Glutamatergic neuron (in vitro differentiated cells): ENCODE data around the gene SNAP91. TPM values are rescaled to one million over a fixed set of nuclear protein-coding genes. Genes with fewer than 3 reads are reported as not detected.
"Not testable (repeated sequence)": the region's sequence is repeated elsewhere in the genome, so short reads cannot be mapped to it uniquely, and the experiment has no call there.

Source experiments
- DNase-seq: peaks from one replicate; pipeline ENCODE4 v3.0.0; 2022
- H3K27ac Mint-ChIP-seq: one replicate; pipeline ENCODE4 v1.8.0; 2020; ENCODE audit warnings: mild to moderate bottlenecking, mixed read lengths, inconsistent platforms; ENCODE audit not compliant: unreplicated experiment
- H3K27me3 Mint-ChIP-seq: one replicate; pipeline ENCODE4 v1.8.0; 2020; ENCODE audit warnings: mild to moderate bottlenecking, moderate library complexity, mixed read lengths, inconsistent platforms; ENCODE audit not compliant: unreplicated experiment
- H3K36me3 Mint-ChIP-seq: one replicate; pipeline ENCODE4 v1.8.0; 2020; ENCODE audit warnings: mild to moderate bottlenecking, mixed read lengths, inconsistent platforms; ENCODE audit not compliant: unreplicated experiment
- H3K4me1 Mint-ChIP-seq: one replicate; pipeline ENCODE4 v1.8.0; 2020; ENCODE audit warnings: mild to moderate bottlenecking, low read depth, mixed read lengths, inconsistent platforms; ENCODE audit not compliant: unreplicated experiment
- H3K4me3 Mint-ChIP-seq: one replicate; pipeline ENCODE4 v1.8.0; 2020; ENCODE audit warnings: mild to moderate bottlenecking, mixed read lengths, inconsistent platforms; ENCODE audit not compliant: unreplicated experiment
- H3K9me3 Mint-ChIP-seq: one replicate; pipeline ENCODE4 v1.8.0; 2020; ENCODE audit warnings: mild to moderate bottlenecking, moderate library complexity, mixed read lengths, inconsistent platforms; ENCODE audit not compliant: unreplicated experiment
- long read RNA-seq: library from polyadenylated mRNA; unstranded; transcript quantifications from one replicate; pipeline ENCODE4 v2.0.0, GENCODE V29; 2020; ENCODE audit not compliant: unreplicated experiment
- total RNA-seq: library from RNA; stranded (reverse); fragmentation: NEBNext Ultra II Directional; extraction: Animal tissue kit (Norgen Biotek cat#: 25700); gene quantifications from one replicate; pipeline ENCODE4 v1.2.1, GENCODE V29; 2021; ENCODE audit not compliant: unreplicated experiment
- TF ChIP-seq, protein P1 (sequence below): fragments of 200-600 bp; sonication (generic); IDR thresholded peaks from one replicate; pipeline ENCODE4 v1.5.0; 2021; ENCODE audit not compliant: partially characterized antibody, unreplicated experiment

SNAP91 gene, protein sequence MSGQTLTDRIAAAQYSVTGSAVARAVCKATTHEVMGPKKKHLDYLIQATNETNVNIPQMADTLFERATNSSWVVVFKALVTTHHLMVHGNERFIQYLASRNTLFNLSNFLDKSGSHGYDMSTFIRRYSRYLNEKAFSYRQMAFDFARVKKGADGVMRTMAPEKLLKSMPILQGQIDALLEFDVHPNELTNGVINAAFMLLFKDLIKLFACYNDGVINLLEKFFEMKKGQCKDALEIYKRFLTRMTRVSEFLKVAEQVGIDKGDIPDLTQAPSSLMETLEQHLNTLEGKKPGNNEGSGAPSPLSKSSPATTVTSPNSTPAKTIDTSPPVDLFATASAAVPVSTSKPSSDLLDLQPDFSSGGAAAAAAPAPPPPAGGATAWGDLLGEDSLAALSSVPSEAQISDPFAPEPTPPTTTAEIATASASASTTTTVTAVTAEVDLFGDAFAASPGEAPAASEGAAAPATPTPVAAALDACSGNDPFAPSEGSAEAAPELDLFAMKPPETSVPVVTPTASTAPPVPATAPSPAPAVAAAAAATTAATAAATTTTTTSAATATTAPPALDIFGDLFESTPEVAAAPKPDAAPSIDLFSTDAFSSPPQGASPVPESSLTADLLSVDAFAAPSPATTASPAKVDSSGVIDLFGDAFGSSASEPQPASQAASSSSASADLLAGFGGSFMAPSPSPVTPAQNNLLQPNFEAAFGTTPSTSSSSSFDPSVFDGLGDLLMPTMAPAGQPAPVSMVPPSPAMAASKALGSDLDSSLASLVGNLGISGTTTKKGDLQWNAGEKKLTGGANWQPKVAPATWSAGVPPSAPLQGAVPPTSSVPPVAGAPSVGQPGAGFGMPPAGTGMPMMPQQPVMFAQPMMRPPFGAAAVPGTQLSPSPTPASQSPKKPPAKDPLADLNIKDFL
- total RNA-seq, result 52.4 TPM
- long read RNA-seq, partial matches to known transcripts, result 2 of 4 reads
- long read RNA-seq, other reads (novel, unspliced or antisense), result 2 of 4 reads

DNA sequence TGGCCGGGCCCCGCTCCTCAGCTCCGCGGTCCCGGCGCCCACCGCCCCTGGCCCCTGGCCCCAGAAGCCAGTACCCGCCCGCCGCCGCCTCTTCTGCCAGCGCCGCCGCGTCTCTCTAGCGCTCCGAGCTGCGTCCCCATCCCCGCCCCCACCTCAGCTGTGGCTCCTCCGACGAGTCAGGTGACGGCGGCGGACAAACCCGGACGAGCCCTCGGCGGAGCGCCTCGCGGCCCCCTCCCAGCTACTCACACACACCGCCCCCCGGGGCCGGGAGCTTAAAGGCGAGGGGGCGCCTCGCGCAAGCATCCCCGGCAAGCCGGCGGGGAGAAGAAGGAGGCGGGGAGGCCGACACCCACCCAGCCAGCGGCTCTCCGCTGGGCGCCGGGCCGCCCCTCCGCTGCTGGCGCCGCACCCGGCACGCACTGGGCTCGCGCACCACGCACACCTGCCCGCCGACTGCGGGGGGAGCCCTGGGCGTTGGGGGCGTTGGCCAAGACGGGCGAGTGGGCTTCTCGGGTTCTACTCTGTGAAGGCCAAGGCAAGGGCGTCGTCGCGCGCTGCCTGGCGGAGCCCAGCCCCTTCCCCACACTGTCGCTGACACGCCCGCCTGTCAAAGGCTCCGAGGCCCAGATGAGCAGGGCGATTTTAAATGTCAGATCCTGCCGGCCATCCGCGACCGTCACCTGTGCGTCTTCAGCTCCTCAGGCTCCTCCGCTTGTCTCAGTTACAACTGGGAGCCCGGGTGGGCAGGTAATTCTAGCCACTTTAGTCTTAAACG, at the start of gene SNAP91:
SNAP91 (minus strand) TSS at position 132 of the 778 bp plus-strand sequence. CDS start 1,174 bp downstream, outside the sequence.
- H3K4me1 Mint-ChIP-seq, result peaks cover 2% of the 10 kb centered on the region
- peak within 1 kb of the TSS; percentile 92 for H3K27ac Mint-ChIP-seq
- TF ChIP-seq, protein P1, sequence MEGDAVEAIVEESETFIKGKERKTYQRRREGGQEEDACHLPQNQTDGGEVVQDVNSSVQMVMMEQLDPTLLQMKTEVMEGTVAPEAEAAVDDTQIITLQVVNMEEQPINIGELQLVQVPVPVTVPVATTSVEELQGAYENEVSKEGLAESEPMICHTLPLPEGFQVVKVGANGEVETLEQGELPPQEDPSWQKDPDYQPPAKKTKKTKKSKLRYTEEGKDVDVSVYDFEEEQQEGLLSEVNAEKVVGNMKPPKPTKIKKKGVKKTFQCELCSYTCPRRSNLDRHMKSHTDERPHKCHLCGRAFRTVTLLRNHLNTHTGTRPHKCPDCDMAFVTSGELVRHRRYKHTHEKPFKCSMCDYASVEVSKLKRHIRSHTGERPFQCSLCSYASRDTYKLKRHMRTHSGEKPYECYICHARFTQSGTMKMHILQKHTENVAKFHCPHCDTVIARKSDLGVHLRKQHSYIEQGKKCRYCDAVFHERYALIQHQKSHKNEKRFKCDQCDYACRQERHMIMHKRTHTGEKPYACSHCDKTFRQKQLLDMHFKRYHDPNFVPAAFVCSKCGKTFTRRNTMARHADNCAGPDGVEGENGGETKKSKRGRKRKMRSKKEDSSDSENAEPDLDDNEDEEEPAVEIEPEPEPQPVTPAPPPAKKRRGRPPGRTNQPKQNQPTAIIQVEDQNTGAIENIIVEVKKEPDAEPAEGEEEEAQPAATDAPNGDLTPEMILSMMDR, result no peak
- peak; percentile 94 for DNase-seq
- peaks cover 7% of the 10 kb centered on the region for H3K27me3 Mint-ChIP-seq
- H3K4me3 Mint-ChIP-seq, result peak within 1 kb of the TSS; percentile 94
- peaks cover 5% of the 10 kb centered on the region for H3K9me3 Mint-ChIP-seq
- H3K36me3 Mint-ChIP-seq, result no peaks in the 10 kb centered on the region

DNA sequence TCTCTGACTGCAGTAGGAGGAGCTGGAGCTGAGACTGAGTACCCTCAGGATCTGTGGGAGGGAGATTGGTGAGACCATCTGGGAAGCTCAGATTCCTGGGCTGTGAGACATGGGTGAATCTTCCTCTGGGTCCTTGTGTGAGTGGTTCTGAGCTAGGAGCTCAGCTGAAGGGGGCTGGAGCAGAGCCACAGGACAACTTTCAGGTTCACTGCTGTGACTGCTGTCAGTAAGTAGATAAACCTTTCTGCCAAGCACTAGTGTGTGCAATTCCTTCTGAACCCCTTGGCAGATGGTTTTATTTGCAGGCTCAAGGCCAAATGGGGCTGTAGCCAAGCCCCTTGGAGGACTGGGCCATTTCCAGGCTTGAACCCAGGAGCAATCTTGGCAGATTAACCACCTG, 49.6 kb upstream of the SNAP91 start:
- TF ChIP-seq, protein P1, result no peak
- no peak for DNase-seq
- no peak overlapping the region for H3K27ac Mint-ChIP-seq
- H3K36me3 Mint-ChIP-seq, result peaks cover 17% of the 10 kb centered on the region
- H3K4me3 Mint-ChIP-seq, result no peak overlapping the region
- peaks cover 4% of the 10 kb centered on the region for H3K9me3 Mint-ChIP-seq
- no peaks in the 10 kb centered on the region for H3K4me1 Mint-ChIP-seq
- peaks cover 2% of the 10 kb centered on the region for H3K27me3 Mint-ChIP-seq

DNA sequence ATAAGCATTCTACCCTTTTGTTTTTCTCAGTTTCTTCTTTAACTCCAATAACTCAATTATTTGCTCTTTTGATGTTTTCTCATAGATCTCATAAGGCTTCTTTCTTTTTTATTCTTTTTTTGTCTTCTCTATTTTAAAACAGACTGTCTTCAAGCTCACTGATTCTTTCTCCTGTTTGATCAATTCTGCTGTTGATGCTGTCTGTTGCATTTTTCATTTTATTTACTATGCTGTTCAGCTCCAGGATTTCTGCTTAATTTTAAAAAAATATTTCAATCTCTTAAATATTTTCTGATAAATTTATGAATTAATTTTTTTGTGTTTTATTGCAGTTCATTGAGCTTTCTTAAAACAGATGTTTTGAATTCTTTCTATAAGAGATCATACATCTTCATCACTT, 48.1 kb upstream of the SNAP91 start:
- TF ChIP-seq, protein P1, result no peak
- Mint-ChIP-seq H3K4me1 (no peaks in the 10 kb centered on the region), H3K4me3 (no peak overlapping the region), H3K9me3 (peaks cover 6% of the 10 kb centered on the region), H3K27ac (no peak overlapping the region), H3K27me3 (peaks cover 2% of the 10 kb centered on the region), H3K36me3 (peaks cover 17% of the 10 kb centered on the region)
- DNase-seq, result no peak

DNA sequence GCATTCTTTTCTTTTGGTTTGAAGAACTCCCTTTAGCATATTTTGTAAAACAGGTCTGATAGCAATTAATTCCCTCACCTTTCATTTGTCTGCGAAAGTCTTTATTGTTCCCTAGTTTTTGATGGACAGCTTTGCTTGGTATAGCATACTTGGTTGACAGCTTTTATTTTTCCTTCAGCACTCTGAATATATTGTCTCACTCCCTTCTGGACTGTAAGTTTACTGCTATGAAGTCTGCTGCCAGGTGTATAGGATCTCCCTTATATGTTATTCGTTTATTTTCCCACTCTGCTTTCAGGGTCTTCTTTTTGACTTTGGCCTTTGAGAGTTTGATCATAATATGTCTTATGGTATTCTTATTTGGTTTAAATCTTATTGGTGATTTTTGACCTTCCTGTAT, 47.7 kb upstream of the SNAP91 start:
- Mint-ChIP-seq H3K9me3 (peaks cover 6% of the 10 kb centered on the region), H3K36me3 (peaks cover 17% of the 10 kb centered on the region), H3K4me1 (no peaks in the 10 kb centered on the region), H3K27me3 (peaks cover 2% of the 10 kb centered on the region), H3K27ac (no peak overlapping the region), H3K4me3 (no peak overlapping the region)
- no peak for DNase-seq
- TF ChIP-seq, protein P1, result no peak

DNA sequence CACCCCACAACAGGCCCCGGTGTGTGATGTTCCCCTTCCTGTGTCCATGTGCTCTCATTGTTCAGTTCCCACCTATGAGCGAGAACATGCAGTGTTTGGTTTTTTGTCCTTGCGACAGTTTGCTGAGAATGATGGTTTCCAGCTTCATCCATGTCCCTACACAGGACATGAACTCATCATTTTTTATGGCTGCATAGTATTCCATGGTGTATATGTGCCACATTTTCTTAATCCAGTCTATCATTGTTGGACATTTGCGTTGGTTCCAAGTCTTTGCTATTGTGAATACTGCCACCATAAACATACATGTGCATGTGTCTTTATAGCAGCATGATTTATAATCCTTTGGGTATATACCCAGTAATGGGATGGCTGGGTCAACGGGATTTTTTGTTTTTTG, 43.5 kb upstream of the SNAP91 start:
- peaks cover 17% of the 10 kb centered on the region for H3K36me3 Mint-ChIP-seq
- not testable (repeated sequence) for DNase-seq, H3K27ac Mint-ChIP-seq, H3K4me3 Mint-ChIP-seq, H3K27me3 Mint-ChIP-seq, H3K4me1 Mint-ChIP-seq, H3K9me3 Mint-ChIP-seq
